Fibroblast of lung (primary cell): ENCODE data around the gene POLR1A. TPM values are rescaled to one million over a fixed set of nuclear protein-coding genes. Genes with fewer than 3 reads are reported as not detected.

Experiments
- DNase-seq, 2 donors: peaks; one replicate each; pipeline versions ENCODE4 v3.0.0 to v3.0.0-alpha.2; 2010; ENCODE audit warnings: low read depth in 2 of 2
- H2AFZ ChIP-seq: 2 replicates; pipeline ENCODE4 v1.5.1; 2012; ENCODE audit warnings: low read length, control low read depth, inconsistent platforms
- H3K27ac ChIP-seq: 2 replicates; pipeline ENCODE4 v1.5.1; 2011; ENCODE audit warnings: low read length, control low read depth; ENCODE audit not compliant: insufficient read depth
- H3K27me3 ChIP-seq: 2 replicates; pipeline ENCODE4 v1.5.1; 2011; ENCODE audit warnings: mild to moderate bottlenecking, low read length; ENCODE audit not compliant: control insufficient read depth, insufficient read depth
- H3K36me3 ChIP-seq: 2 replicates; pipeline ENCODE4 v1.5.1; 2011; ENCODE audit warnings: low read length; ENCODE audit not compliant: control insufficient read depth, insufficient read depth
- H3K4me1 ChIP-seq: 2 replicates; pipeline ENCODE4 v1.5.1; 2011; ENCODE audit warnings: low read length; ENCODE audit not compliant: control insufficient read depth, insufficient read depth; ENCODE audit errors: extremely low read depth
- H3K4me2 ChIP-seq: 2 replicates; pipeline ENCODE4 v1.5.1; 2011; ENCODE audit warnings: low read length, control low read depth; ENCODE audit not compliant: insufficient read depth; ENCODE audit errors: extremely low read depth
- H3K4me3 ChIP-seq, 4 experiments: fragments of 200-600 bp in 1 of 4; sonication (generic) in 1 of 4; replicated peaks in 1 of 4; 2 replicates each; pipeline ENCODE4 v1.5.1; 2011 to 2016; ENCODE audit warnings: low read length in 4 of 4, low read depth in 3 of 4, mild to moderate bottlenecking in 3 of 4, control low read depth in 2 of 4, inconsistent platforms in 1 of 4, mixed read lengths in 1 of 4; ENCODE audit not compliant: insufficient read depth in 1 of 4; ENCODE audit errors: control extremely low read depth in 1 of 4
- H3K79me2 ChIP-seq: 2 replicates; pipeline ENCODE4 v1.5.1; 2012; ENCODE audit warnings: mild to moderate bottlenecking, low read length, inconsistent platforms; ENCODE audit not compliant: control insufficient read depth, insufficient read depth
- H3K9ac ChIP-seq: 2 replicates; pipeline ENCODE4 v1.5.1; 2011; ENCODE audit warnings: mild to moderate bottlenecking, low read length, control low read depth; ENCODE audit not compliant: insufficient read depth
- H3K9me3 ChIP-seq: 2 replicates; pipeline ENCODE4 v1.5.1; 2012; ENCODE audit warnings: low read depth, low read length; ENCODE audit not compliant: control insufficient read depth, insufficient read depth
- H4K20me1 ChIP-seq: 2 replicates; pipeline ENCODE4 v1.5.1; 2011; ENCODE audit warnings: low read length; ENCODE audit not compliant: control insufficient read depth, insufficient read depth; ENCODE audit errors: extremely low read depth
- EZH2 ChIP-seq: IDR thresholded peaks from 2 replicates; pipeline ENCODE4 v1.5.1; 2012; ENCODE audit warnings: low read length, control low read depth, mild to moderate bottlenecking; ENCODE audit errors: missing control alignments
- polyA plus RNA-seq, 2 donors: library from polyadenylated mRNA; depleted of rRNA in 1 of 2; stranded (reverse) in 1 of 2; unstranded in 1 of 2; fragments of >200 nt; gene quantifications; 2 replicates each; pipeline ENCODE4 v1.2.1, GENCODE V29; 2011 to 2012; ENCODE audit warnings: missing spikeins in 1 of 2
- total RNA-seq: library from RNA; depleted of rRNA; stranded (reverse); fragments of >200 nt; gene quantifications from 2 replicates; pipeline ENCODE4 v1.2.1, GENCODE V29; 2014
- TF ChIP-seq, protein P1 (sequence below), 2 donors: IDR thresholded peaks in 1 of 2; conservative IDR thresholded peaks in 1 of 2; 1 replicate in 1 of 2; 2 replicates in 1 of 2; pipeline ENCODE4 v1.5.1; 2011 to 2012; ENCODE audit warnings: low read length in 2 of 2, control low read depth in 1 of 2, inconsistent platforms in 1 of 2, low read depth in 1 of 2, mild to moderate bottlenecking in 1 of 2

Gene POLR1A
- total and polyA plus RNA-seq, 2 donors (not counting 1 experiment from before 2014, with no cell fraction given): 9.4 to 9.9 TPM

DNA sequence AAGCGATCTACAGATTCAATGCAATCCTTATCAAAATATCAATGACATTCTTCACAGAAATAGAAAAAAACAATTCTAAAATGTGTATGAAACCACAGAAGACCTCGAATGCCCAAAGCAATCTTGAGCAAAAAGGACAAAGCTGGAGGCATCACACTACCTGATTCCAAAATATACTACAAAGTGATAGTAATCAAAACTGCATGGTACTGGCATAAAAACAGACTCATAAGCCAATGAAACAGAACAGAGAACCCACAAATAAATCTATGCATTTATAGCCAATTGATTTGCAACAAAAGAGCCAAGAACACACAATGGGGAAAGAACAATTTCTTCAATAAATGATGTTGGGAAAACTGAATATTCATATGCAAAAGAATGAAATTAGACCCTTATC, 99.2 kb downstream of the POLR1A start:
- no peaks in the 10 kb centered on the region for H3K36me3 ChIP-seq

DNA sequence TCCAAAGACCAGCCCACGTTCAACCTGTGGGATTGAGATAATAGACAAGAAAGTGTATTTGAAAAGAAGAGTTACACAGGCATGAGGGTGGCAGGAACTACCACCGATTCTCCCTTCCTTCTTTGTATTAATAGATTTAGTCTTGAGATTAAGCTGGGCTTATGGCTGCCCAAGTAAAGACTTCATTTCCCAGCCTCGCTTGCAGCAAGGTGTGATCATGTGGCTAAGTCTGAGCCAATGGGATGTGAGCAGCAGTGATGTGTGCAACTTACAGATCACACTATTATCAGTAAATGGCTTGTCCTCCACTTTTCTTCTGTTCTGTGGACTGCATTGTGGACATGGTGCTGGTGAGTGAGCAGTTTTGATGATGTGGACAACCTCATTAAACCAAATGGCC, 101.7 kb downstream of the POLR1A start:
- Histone ChIP-seq H3K4me3 (no peak overlapping the region), H3K9ac (no peak overlapping the region), H2AFZ (no peak overlapping the region), H3K4me2 (no peak overlapping the region), H3K27ac (no peak overlapping the region), H3K4me1 (peaks cover 6% of the 10 kb centered on the region), H3K79me2 (no peaks in the 10 kb centered on the region), H4K20me1 (no peaks in the 10 kb centered on the region), H3K9me3 (no peaks in the 10 kb centered on the region), H3K27me3 (no peaks in the 10 kb centered on the region), H3K36me3 (no peaks in the 10 kb centered on the region)
- no peak for DNase-seq
- TF ChIP-seq, protein P1, sequence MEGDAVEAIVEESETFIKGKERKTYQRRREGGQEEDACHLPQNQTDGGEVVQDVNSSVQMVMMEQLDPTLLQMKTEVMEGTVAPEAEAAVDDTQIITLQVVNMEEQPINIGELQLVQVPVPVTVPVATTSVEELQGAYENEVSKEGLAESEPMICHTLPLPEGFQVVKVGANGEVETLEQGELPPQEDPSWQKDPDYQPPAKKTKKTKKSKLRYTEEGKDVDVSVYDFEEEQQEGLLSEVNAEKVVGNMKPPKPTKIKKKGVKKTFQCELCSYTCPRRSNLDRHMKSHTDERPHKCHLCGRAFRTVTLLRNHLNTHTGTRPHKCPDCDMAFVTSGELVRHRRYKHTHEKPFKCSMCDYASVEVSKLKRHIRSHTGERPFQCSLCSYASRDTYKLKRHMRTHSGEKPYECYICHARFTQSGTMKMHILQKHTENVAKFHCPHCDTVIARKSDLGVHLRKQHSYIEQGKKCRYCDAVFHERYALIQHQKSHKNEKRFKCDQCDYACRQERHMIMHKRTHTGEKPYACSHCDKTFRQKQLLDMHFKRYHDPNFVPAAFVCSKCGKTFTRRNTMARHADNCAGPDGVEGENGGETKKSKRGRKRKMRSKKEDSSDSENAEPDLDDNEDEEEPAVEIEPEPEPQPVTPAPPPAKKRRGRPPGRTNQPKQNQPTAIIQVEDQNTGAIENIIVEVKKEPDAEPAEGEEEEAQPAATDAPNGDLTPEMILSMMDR (conservative IDR thresholded peaks at IDR 0.05 in 1 of 2, IDR thresholded peaks at IDR 0.05 in 1 of 2; ENCODE audit: low read depth in 1 of 2, low read length in 2 of 2): no peak
- no peak for TF ChIP-seq EZH2

More for the DNA sequence above, 99.2 kb downstream of the POLR1A start:
- no peaks in the 10 kb centered on the region for H3K27me3 ChIP-seq
- no peaks in the 10 kb centered on the region for H4K20me1 ChIP-seq
- H3K4me3 ChIP-seq: no peak overlapping the region
- no peak overlapping the region for H3K27ac ChIP-seq
- H3K4me1 ChIP-seq: no peaks in the 10 kb centered on the region
- H3K79me2 ChIP-seq: no peaks in the 10 kb centered on the region
- H3K9me3 ChIP-seq: no peaks in the 10 kb centered on the region
- H3K4me2 ChIP-seq: no peak overlapping the region
- no peak for DNase-seq
- no peak overlapping the region for H2AFZ ChIP-seq
- no peak overlapping the region for H3K9ac ChIP-seq
- TF ChIP-seq, protein P1 (conservative IDR thresholded peaks at IDR 0.05 in 1 of 2, IDR thresholded peaks at IDR 0.05 in 1 of 2; ENCODE audit: low read depth in 1 of 2, low read length in 2 of 2): no peak
- TF ChIP-seq EZH2: no peak

DNA sequence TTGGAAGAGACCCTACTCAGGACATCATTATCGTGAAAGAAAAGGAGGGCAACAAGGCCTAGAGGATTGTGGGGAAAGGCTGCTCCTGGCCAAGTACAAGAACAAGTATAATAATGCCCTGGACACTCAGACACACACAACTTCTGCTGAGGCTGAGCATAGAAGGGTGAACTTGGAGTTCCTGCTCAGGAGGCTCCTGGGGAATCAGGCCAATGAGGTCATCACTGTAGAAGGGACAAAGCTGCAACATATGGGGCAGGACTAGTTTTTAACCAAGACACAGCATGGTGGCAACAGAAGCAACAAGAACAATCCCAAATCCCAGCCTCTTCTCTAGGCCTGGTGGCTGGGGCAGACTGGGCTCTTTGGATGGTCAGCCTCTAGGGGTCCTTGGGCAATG, 102.6 kb downstream of the POLR1A start:
- H3K9ac ChIP-seq: no peak overlapping the region
- no peak for DNase-seq
- H2AFZ ChIP-seq: no peak overlapping the region
- H3K4me3 ChIP-seq: no peak overlapping the region
- no peak overlapping the region for H3K27ac ChIP-seq
- no peaks in the 10 kb centered on the region for H3K36me3 ChIP-seq
- peaks cover 12% of the 10 kb centered on the region for H3K4me1 ChIP-seq
- no peaks in the 10 kb centered on the region for H4K20me1 ChIP-seq
- no peaks in the 10 kb centered on the region for H3K9me3 ChIP-seq
- TF ChIP-seq EZH2: no peak
- H3K4me2 ChIP-seq: no peak overlapping the region
- H3K79me2 ChIP-seq: no peaks in the 10 kb centered on the region
- H3K27me3 ChIP-seq: no peaks in the 10 kb centered on the region
